ENCODE data around the gene CCZ1B.
"Not testable (repeated sequence)": the region's sequence is repeated elsewhere in the genome, so short reads cannot be mapped to it uniquely, and the experiment has no call there.

Gene CCZ1B

DNA sequence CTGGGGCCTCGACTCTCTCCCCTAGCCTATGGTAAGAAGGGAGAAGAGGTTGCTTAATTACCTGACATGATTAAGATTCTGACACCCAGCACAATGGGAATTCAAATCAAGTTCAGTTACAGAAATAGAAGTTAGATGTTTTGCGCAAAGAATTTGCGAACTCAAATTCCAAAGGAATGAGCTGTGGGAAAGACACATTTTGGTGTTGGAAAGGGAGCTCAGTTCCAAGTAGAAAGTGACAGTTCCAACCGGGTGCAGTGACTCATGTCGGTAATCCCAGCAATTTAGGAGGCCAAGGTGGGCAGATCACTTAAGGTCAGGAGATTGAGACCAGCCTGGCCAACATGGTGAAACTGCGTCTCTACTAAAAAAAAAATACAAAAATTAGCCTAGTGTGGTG, 4.0 kb upstream of the CCZ1B start:
- DNase-seq, result not testable (repeated sequence)

GRCh38 chr7:6829616-6830015, 3.5 kb upstream of the CCZ1B start:
- not testable (repeated sequence) for DNase-seq

GRCh38 chr7:6827180-6827579, 1.1 kb upstream of the CCZ1B start:
- DNase-seq, result not testable (repeated sequence)

DNA sequence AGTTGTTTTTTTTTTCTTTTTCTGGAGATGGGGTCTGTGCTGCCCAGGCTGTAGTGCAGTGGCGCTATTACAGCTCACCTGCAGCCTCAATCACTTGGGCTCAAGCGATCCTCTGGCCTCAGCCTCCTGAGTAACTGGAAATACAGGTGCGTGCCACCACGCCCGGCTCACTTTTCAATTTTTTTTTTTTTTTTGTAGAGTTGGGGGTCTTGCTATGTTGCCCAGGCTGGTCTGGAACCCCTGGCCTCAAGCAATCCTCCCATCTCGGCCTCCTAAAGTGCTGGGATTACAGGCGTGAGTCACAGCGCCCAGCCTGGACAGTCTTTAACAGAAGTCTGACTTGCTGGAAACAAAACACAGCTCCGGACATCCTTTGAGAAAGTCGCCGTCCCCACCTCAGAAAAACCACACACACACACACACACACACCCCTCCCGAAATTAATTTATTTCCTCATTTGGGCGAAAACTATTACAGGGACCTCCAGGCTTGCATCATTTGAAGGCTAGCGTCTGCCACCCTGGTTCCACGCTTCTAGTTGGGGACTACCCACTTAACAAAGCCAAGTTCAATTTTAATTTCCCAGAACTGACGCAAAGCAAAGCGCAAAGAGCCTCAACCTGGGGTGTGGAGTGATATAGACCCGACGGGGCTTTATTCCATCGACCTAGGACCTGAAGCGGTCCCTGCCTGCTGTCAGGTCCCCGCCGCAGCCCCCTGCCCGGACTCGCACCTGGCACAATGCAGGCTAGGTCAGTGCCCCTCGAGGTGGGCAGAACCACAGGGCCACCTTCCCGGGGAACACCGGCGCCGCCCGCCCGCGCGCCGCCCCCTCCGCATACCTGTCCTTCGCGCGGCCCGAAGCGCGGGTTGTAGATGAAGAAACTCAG, 594 bp downstream of the CCZ1B start:
- DNase-seq, result not testable (repeated sequence)

DNA sequence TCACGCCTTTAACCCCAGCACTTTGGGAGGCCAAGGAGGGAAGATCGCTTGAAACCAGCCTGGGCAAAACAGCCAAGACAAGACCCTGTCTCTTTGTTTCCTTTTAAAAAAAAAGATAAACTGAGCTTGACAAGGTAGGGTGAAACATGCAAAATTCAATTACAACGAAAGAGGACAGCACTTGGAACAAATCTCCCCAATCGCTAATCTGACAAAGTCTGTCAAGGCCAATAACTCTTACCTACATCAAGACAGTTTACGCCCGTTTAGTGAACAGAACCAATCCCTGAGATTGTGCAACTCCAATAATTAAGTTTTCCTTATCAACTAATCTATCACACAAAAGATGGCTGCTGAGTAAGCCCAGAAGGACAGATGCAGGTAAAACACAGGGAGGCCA, 4.5 kb downstream of the CCZ1B start:
- DNase-seq, result not testable (repeated sequence)

GRCh38 chr7:6815470-6815869, 10.6 kb downstream of the CCZ1B start:
- DNase-seq, result not testable (repeated sequence)

- not testable (repeated sequence) for DNase-seq
Measured at GRCh38 chr7:6813011-6813410, 13.1 kb downstream of the CCZ1B start.

DNA sequence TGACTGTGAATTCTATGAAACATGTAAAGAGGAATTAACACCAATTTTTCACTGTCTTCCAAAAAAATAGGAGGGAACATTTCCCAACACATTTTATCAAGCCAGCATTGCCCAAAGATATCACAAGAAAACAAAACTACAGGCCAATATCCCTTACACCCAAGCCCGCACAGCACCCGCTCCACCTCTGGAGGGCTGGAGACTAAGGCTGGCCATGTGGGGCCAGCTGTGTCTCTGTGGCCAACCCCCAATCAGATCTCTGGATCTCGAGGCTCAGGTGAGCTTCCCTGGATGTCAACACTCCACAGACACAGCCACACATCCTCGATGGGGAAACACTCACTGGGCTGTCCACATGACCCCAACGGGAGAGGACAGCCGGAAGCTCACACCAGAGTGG, 18.1 kb downstream of the CCZ1B start:
- DNase-seq, result not testable (repeated sequence)

DNA sequence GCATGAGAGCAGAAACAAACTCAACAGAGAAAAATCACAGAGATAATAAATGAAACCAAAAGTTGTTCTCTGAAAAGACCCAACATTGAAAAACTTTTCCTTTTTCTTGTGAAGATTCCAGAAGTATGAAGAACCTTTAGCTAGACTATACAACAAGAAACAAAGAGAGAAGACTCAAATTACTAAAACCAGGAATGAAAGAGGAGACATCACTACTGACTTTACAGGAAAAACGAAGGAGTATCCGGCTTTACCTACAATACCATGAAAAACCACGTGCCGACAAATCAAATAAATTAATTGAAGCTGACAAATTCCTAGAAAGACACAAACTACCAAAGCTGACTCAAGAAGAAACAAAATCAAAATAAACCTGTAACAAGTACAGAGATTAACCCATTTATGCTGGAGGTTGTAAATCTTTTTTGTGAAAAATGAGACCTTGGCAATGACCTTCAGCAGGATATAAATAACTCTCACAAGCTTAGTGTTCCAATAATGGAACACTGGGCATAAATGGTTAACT, 18.6 kb downstream of the CCZ1B start:
- DNase-seq, result not testable (repeated sequence)

DNA sequence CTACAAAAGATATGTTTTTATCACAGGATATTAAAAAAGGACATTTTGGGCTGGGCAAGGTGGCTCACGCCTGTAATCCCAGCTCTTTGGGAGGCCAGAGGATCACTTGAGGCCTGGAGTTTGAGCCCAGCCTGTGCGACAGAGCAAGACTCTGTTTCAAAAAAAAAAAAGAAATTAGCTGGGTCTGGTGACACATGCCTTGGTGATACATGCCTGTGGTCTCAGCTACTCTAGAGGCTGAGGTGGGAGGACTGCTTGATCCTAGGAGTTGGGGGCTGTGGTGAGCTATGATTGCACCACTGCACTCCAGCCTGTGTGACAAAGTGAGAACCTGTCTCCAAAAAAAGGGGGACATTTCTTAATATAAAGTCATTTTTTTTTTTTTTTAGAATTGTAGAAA, 25.7 kb downstream of the CCZ1B start:
- DNase-seq, result not testable (repeated sequence)

DNA sequence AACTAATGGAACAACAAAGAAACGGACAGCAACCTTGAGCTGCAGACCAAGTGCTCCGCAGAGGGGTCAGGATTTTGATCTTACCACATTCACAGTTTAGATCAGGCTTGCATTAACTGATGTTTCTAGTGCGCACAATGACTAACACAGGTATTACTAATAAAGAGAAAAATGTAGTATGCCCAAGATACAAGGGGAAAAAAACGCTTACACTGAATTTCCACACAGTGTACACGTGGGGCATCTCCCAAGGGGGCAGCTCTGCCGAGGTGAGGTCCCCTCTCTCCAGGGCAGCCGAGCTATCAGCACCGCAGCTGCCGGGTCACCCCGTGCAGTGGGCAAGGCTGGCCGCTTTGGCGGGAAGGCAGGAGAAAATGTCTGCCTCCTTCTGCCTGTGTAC, 26.2 kb downstream of the CCZ1B start:
- DNase-seq, result not testable (repeated sequence)

- not testable (repeated sequence) for DNase-seq
Measured at GRCh38 chr7:6798047-6798446, 28.0 kb downstream of the CCZ1B start.

DNA sequence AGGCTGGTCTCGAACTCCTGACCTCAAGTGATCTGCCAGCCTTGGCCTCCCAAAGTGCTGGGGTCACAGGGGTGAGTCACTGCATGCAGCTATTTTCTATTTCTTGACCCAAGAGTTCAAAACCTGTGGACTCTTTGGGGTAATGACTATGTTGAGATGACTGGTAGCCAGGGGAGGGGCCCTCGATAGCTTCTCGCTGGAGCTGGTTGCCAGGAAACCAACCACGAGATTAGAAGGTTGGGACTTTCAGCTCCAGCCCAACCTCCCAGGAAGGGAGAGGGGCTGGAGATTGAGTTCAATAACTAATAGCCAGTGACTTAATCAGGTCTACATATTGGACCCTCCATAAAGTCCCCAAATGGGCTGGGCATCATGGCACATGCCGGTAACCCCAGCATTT, 28.9 kb downstream of the CCZ1B start:
- DNase-seq, result not testable (repeated sequence)

GRCh38 chr7:6794276-6794675, 31.8 kb downstream of the CCZ1B start:
- DNase-seq, result not testable (repeated sequence)

- not testable (repeated sequence) for DNase-seq
Measured at GRCh38 chr7:6792113-6792872, 33.8 kb downstream of the CCZ1B start.

DNA sequence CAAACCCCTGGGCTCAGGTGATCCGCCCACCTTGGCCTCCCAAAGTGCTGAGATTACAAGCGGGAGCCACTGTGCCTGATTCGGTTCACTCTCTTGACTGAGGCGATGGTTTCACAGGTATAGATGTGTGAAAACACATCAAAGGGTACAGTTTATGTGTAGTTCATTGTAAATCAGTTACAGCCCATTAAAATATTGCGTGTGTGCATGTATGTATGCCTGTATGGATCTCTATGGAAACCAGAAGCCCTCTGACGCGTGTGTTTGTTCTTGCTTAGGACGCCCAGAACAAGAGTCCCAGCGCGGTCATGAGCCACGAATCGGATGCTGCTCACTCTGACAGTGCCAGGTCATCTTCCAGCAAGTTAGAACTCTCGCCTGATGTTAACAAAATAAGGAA, 36.7 kb downstream of the CCZ1B start:
- DNase-seq, result not testable (repeated sequence)

DNA sequence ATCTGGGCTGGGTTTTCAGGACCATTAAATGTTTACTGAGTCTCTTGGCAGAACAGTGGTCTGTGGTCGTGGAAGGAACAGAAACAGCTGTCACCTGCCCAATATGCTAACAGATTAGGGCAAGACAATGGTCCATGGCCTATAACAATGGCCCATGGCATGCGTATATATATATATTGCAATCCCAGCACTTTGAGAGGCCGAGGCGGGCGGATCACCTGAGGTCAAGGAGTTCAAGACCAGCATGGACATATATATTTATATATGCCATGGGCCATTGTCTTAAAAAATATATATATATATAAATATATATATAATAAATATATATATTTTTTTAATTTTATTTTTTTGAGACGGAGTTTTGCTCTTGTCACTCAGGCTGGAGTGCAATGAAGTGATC, 44.5 kb downstream of the CCZ1B start:
- not testable (repeated sequence) for DNase-seq

GRCh38 chr7:6761186-6761585, 64.9 kb downstream of the CCZ1B start:
- not testable (repeated sequence) for DNase-seq

GRCh38 chr7:6753964-6754363, 72.1 kb downstream of the CCZ1B start, which contains the start of gene RSPH10B2:
RSPH10B2 (plus strand) TSS chr7:6754103; CDS start chr7:6757678, 3,575 bp downstream.
- not testable (repeated sequence) for DNase-seq

- DNase-seq, result not testable (repeated sequence)
Measured at GRCh38 chr7:6750173-6750572, 75.9 kb downstream of the CCZ1B start.

DNA sequence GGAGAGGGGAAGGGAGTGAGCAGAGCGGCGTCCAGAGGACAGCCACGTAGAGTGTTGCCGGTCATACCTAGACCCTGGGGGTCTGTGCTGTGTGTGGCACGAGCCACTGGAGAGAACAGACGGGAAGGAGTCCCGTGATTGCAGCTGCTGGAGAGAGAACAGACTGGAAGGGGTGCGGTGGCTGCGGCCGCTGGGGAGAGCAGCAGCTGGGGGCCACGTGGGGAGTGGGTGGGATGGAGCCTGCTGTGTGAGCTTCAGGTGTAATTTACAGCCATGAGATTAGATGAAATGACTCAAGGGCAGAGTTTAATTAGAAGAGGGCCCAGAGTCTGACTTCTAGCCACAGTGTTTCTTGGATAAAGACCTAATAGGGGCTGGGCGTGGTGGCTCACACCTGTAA, 76.7 kb downstream of the CCZ1B start:
- DNase-seq, result not testable (repeated sequence)
